Activated CD4-positive, alpha-beta T cell treated with anti-CD3 and anti-CD28 coated beads for 24 hours (primary cell): ENCODE data around the gene MLLT3.

Experiments
- DNase-seq, 2 donors: peaks; one replicate each; pipeline ENCODE4 v3.0.0-alpha.2; 2020; ENCODE audit warnings: low read depth in 2 of 2

Gene MLLT3

DNA sequence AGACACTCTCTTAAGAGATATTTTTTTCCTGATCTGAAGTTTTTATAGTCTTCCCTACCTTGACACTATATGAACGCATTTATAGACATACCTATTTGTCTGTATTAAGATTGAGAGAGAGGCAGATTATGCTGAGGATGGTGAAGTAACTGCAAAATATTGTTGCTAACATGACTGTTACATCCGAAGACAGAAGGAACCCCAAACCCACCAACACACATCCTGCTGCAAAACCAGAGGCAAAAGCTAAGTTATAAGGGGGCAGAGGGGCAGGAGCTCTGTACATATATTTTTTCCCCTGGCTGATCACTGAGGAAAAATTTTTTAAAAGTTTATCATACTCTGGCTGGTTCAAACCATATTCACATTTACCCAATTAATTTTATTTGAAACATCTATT is 279.0 kb downstream of the MLLT3 start:
- DNase-seq: no peak

- DNase-seq: no peak
These were observed 281.8 kb downstream of the MLLT3 start for GRCh38 chr9:20340511-20340861.

- no peak for DNase-seq
These were observed 286.5 kb downstream of the MLLT3 start for GRCh38 chr9:20335668-20336332.

GRCh38 chr9:20333991-20334390 is 288.3 kb downstream of the MLLT3 start:
- DNase-seq: no peak

GRCh38 chr9:20331095-20331685 is 291.1 kb downstream of the MLLT3 start:
- DNase-seq: no peak

DNA sequence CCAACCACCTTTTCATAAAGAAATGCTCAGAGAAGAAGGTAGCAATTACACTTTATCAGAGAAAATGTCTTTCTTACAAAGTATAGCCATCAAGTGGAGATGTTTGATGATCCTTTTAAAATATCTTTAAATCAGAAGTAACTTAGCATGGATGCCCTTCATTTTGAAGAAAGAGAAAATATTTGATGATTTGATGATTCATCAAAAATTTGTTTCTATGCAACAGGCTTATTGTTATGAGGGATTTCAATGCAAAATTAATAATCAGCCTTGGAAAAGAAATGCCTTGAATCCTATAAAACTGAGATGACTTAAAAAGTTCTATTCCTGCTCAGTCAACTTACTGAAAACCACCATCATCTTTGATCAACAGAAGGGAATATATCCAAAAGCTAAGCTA is 291.6 kb downstream of the MLLT3 start:
- DNase-seq: no peak

DNA sequence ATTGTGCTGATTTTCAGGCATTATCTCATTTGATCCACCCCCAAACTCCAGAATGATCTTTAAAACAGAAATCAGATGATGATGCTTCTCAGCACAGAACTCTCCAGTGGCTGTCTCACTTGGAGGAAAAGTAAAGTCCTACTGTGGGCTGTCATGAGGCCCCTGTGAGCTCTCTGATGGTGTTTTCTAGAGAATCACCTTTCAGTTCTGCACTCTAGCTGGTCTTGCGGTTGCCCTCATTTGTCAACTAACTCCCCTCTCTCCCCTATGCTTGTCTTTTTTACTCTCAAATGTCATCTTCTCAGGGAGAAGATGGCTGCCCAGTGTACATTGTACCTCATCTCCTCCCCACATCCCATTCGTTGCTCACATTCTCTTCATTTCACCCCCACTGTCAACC is 295.8 kb downstream of the MLLT3 start:
- DNase-seq: no peak

DNA sequence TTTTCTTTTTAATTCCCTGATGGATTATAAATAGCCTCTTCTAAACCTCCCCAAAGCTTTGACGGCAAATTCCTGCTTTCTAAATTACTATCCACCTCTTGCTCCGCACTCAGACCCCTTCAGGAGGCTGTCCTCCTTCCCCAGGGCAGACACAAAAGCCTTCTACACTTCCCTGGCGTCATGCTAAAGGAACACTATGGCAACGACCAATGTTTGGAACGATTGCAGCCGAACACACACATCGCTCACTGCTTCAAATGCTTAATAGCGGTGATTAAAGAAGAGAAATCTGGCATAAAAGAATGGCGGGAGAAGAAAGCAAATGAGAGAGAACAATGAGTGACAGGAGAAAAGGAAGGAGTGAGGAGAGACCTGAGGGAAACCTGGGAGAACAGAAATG is 297.3 kb downstream of the MLLT3 start:
- no peak for DNase-seq

DNA sequence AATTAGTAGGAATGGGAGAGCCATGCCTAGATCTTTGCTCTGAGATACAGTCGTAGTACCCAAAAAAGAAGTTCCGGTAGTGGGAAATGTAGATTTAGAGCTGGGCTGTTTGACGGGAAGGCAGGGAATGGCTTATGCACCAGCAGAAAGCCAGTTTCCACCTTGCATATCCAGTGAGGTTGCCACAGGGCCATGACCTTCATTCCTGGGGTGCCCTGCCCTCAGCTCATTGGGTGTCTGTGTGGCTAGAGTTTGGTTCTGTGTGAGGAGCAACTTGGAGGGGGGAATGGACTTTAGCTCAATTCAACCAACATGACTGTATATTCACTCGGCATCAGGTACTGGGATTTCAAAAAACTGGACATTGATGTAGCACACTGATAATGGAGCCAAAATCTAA is 300.1 kb downstream of the MLLT3 start:
- no peak for DNase-seq

DNA sequence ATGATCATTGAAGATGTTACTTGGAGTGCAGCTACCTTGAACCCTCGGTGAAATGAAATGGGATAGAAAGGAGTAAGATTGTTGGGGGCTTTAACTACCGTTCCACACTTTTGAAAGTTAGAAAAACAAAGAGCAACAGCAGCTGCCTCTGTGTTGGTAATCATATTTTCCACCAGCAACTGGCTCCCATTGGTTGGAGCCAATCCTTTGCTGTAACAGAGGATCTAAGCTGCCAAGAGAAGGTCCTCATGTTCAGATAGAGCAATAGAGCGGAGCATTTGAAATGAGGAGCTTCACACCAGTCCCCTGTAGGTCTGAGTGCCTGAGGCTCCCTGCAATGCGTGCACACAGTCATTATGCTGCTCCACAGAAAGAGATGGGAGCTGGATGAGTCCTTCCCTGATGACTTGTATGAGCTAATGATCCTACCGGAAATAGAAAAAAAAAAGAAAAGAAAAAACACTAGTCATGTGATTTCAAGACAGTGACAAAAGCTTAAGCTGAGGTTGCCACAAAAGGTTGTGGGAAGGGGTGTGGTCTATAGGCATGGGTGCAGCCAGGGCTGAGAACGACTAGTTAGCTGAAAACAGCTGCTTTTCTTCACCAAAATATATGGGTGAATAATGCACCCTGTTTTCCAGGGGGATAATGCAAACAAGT is 300.7 kb downstream of the MLLT3 start:
- DNase-seq: no peak

DNA sequence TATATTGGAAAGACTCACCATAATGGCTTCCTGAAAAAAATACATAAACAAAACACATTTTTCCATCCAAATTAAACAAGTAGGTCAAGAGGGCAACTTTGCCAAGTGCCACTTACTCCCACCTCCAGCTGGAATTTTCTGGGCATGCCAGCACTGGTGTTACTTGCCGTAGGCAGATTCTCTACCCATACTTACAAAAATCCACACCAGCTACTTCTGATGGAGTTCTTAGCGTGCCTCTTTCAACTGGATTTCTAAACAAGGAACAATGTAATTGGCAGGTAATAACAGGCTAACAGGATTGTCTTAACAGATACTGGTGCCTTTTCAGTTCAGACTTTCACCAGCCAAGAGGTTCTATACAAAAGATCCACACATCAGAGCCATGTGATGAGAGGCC is 301.4 kb downstream of the MLLT3 start:
- DNase-seq: no peak

DNA sequence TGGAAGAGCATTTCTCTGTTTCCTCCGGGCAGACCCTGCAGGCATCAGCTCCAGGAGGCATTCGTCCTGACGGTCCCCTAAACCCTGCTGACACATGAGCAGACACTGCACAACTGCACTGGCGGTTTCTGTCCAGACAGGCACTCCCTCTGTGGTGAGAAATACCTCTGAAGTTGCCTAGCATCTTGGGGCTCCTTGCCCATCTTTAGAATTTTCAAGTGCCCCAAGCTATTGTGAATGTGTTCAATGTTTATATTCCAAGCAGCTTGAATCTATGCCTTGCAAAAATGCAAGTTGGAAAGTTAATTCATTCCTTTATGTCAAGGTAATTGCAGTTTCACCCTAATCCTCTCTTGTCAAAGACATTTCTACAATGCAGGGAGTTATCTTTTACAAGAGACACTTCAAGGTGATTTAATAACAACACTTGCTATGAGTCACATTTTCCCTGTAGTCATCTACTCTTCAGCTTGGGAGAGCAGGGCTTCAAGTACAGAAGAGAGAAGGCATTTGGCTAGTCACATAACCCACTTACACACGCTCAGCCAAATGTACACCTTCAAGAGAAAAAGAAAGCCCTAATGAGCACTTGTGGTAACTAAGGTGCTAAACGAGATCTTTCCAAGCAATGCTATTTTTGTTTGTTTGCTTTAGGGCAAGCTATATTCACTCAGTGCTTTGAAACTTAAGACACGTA is 302.5 kb downstream of the MLLT3 start:
- no peak for DNase-seq

DNA sequence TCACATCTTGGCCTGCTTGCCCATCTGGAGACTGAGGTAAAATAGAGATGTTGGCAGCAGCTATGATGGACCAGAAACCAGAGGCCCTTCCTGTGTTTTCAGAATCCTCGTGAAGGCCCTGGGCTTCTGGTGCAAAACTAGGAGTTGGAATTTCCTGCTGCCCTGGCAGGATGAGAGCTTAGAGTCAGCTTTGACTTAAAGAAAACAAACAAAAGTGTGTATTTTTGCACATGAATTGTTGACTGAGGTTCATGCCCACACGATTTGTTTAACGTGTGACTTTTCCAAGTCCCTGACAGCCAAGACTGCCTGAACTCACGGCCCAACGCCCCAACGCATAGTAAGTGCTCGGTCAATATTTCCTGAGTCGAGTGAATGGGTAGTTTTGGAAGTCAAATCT is 303.1 kb downstream of the MLLT3 start:
- DNase-seq: no peak

DNA sequence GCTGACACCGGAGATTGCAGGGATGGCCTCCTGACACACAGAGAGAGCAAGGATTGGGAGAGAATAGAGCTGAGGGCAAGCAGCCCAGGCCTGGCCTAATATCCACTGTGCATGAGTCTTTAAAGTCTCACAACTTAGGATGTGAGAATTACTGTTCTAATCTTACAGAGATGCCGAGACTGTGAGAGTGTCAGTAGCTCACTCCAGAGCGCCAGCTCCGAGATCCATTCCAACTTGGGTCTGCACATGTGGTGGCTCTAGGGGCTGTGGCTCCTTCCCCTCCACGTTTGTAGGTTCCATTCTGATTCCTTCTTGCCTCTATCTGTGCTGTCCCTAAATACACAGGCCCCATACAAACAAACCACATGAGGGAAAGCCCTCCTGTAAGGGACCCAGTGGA is 304.6 kb downstream of the MLLT3 start:
- DNase-seq: no peak

DNA sequence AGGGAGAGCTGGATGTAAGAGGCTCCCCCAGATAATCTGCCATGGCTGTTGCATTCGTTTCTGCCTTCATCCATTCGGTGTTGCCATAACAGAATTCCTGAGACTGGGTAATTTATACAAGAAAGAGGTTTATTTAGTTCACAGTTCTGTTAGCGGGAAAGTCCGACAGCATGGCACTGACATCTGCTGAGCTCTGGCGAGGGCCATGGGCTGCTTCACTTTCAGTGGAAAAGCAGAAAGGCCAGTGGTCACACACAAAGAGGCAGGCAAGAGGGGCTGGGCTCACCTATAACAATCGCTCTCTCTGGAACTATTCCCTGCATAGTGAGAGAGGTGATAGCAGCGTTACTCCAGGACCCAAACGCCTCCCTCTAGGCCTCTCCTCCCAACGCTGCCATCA is 305.9 kb downstream of the MLLT3 start:
- no peak for DNase-seq

DNA sequence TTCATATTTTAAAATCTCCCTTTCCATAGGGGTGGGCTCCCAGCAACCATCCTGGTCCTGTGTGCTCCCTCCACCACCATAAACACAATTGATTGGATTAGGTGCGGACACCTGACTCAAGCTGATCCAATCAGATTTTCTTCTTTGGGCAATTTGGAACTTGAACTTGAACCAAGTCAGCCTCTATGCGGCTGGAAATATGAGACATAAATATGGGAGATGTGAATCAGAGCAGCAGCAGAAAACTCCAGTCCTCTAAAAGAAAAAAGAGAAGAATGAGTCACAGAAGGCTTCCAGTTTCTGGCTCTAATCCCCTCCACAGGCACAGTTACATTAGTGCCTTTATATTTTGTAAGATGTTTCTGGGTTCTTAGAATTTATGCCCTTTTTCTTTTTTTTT is 306.6 kb downstream of the MLLT3 start:
- peak in 1 of 2 donors; percentile 8 for DNase-seq

- no peak for DNase-seq
These were observed 307.3 kb downstream of the MLLT3 start for GRCh38 chr9:20314981-20315380.

GRCh38 chr9:20313415-20313814 is 308.9 kb downstream of the MLLT3 start:
- DNase-seq: no peak

DNA sequence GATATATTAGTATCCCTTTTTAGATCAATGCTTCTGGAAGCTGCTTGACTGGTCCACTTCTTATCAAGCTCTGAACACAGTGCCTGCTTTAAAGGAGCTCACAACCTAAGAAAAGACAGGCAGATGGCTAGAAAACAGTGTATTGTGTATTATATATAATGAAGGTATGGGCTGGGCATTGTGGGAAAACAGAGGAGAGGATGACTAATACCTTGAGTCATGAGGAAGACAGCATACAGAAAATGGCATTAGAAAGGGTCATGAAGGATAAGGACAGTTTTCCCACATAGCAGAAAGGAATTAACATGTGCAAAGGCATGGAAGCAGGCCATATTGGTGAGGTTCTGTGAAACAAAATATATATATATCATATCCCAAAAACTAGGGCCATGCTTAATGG is 309.6 kb downstream of the MLLT3 start:
- no peak for DNase-seq

- DNase-seq: no peak
These were observed 312.3 kb downstream of the MLLT3 start for GRCh38 chr9:20310024-20310423.

- DNase-seq: no peak
These were observed 313.2 kb downstream of the MLLT3 start for GRCh38 chr9:20309124-20309523.

GRCh38 chr9:20307621-20308020 is 314.7 kb downstream of the MLLT3 start:
- no peak for DNase-seq

- DNase-seq: no peak
These were observed 316.8 kb downstream of the MLLT3 start for GRCh38 chr9:20305452-20305851.
